HL-60 (cell line): Measurements from ENCODE around the gene C11orf54.

ENCODE experiments used
- CTCF ChIP-seq: IDR thresholded peaks from one replicate; pipeline ENCODE4 v1.5.1; 2011; ENCODE audit warnings: low read length, control low read depth, inconsistent platforms; ENCODE audit not compliant: insufficient read depth
- GABPA ChIP-seq: IDR thresholded peaks from 2 replicates; pipeline ENCODE4 v1.6.1; 2012; ENCODE audit warnings: low read depth
- POLR2AphosphoS5 ChIP-seq: IDR thresholded peaks from 2 replicates; pipeline ENCODE4 v1.6.1; 2012; ENCODE audit warnings: low read depth
- REST ChIP-seq: IDR thresholded peaks from 2 replicates; pipeline ENCODE4 v1.6.1; 2012; ENCODE audit warnings: low read depth; ENCODE audit not compliant: insufficient replicate concordance
- SPI1 ChIP-seq: IDR thresholded peaks from 2 replicates; pipeline ENCODE4 v1.6.1; 2012; ENCODE audit warnings: low read depth, mild to moderate bottlenecking, borderline replicate concordance

GRCh38 chr11:93753241-93753640 lies 11.8 kb downstream of the C11orf54 start:
- TF ChIP-seq REST (no peak), GABPA (no peak), CTCF (no peak), SPI1 (no peak), POLR2AphosphoS5 (no peak)
